Transverse colon (tissue), 4 donors: ENCODE data around the gene FOXP1.

ENCODE experiments used
- POLR2AphosphoS5 ChIP-seq, 3 donors: sonication (generic); formaldehyde crosslinking; IDR thresholded peaks; one replicate each; pipeline ENCODE4 v1.6.1; 2016; ENCODE audit warnings: antibody characterized with exemption in 3 of 3
- TF ChIP-seq, protein P1 (sequence below), 5 experiments: fragments of 200-600 bp in 3 of 5; fragments of 450-650 bp in 2 of 5; sonication (generic) in 3 of 5; IDR thresholded peaks; 1 replicate in 2 of 5; 2 replicates in 3 of 5; pipeline ENCODE4 v1.5.1; 2016 to 2017; ENCODE audit warnings: antibody characterized with exemption in 5 of 5, inconsistent platforms in 3 of 5, mild to moderate bottlenecking in 2 of 5, moderate library complexity in 1 of 5

DNA sequence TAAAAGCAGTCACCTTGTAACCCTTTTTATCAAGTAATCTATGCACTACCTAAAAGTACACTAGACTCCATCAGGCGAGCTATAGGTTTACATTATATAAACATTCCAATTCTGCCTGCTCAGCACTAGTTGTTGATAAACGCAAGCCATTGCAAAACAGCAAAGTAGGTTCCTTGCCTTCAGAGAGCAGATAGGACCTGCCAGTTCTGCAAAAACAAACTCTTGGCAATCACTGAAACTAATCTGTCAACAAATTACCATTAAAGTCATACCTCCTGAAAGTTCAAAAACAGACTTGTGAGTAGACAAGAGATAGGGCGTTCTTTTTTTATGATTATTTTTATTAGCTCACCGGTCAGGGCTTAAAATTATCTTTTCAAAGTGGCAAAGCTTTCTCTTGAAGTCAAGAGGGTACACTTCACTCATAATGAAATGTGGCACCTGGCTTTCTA, 392.5 kb downstream of the FOXP1 start:
- no peak for TF ChIP-seq POLR2AphosphoS5 (IDR thresholded peaks at IDR 0.05)
- TF ChIP-seq, protein P1, sequence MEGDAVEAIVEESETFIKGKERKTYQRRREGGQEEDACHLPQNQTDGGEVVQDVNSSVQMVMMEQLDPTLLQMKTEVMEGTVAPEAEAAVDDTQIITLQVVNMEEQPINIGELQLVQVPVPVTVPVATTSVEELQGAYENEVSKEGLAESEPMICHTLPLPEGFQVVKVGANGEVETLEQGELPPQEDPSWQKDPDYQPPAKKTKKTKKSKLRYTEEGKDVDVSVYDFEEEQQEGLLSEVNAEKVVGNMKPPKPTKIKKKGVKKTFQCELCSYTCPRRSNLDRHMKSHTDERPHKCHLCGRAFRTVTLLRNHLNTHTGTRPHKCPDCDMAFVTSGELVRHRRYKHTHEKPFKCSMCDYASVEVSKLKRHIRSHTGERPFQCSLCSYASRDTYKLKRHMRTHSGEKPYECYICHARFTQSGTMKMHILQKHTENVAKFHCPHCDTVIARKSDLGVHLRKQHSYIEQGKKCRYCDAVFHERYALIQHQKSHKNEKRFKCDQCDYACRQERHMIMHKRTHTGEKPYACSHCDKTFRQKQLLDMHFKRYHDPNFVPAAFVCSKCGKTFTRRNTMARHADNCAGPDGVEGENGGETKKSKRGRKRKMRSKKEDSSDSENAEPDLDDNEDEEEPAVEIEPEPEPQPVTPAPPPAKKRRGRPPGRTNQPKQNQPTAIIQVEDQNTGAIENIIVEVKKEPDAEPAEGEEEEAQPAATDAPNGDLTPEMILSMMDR (IDR thresholded peaks at IDR 0.05): no peak
